Uterus (tissue), 4 donors: ENCODE data around the gene ANKRD44. TPM values are rescaled to one million over a fixed set of nuclear protein-coding genes. Genes with fewer than 3 reads are reported as not detected.

Experiments
- DNase-seq, 2 donors: peaks; one replicate each; pipeline ENCODE4 v3.0.0-alpha.2; 2019 to 2020
- H3K27ac ChIP-seq, 2 donors: fragments of 200-600 bp; sonication (generic); 1 replicate in 1 of 2; 2 replicates in 1 of 2; pipeline ENCODE4 v1.5.1; 2016 to 2018
- H3K27me3 ChIP-seq, 2 donors: fragments of 200-600 bp; sonication (generic); one replicate each; pipeline ENCODE4 v1.5.1; 2018 to 2019; ENCODE audit warnings: control low read depth in 1 of 2
- H3K36me3 ChIP-seq, 2 donors: fragments of 200-600 bp; sonication (generic); one replicate each; pipeline ENCODE4 v1.5.1; 2019; ENCODE audit warnings: control low read depth in 1 of 2
- H3K4me1 ChIP-seq, 2 donors: fragments of 200-600 bp; sonication (generic); one replicate each; pipeline ENCODE4 v1.5.1; 2018 to 2019; ENCODE audit warnings: control low read depth in 1 of 2
- H3K4me3 ChIP-seq, 2 donors: fragments of 200-600 bp; sonication (generic); 1 replicate in 1 of 2; 2 replicates in 1 of 2; pipeline ENCODE4 v1.5.1; 2018 to 2019; ENCODE audit warnings: mild to moderate bottlenecking in 1 of 2
- H3K9me3 ChIP-seq, 2 donors: fragments of 200-600 bp; sonication (generic); one replicate each; pipeline ENCODE4 v1.5.1; 2019; ENCODE audit warnings: control low read depth in 1 of 2
- CTCF ChIP-seq, 4 experiments: fragments of 200-600 bp in 2 of 4; fragments of 450-650 bp in 2 of 4; sonication (generic) in 2 of 4; IDR thresholded peaks; one replicate each; pipeline ENCODE4 v1.5.1; 2016 to 2019; ENCODE audit warnings: antibody characterized with exemption in 4 of 4, mild to moderate bottlenecking in 2 of 4, moderate library complexity in 1 of 4
- POLR2A ChIP-seq, 2 donors: fragments of 450-650 bp; IDR thresholded peaks; one replicate each; pipeline ENCODE4 v1.6.1; 2016; ENCODE audit warnings: antibody characterized with exemption in 2 of 2, mild to moderate bottlenecking in 1 of 2, moderate library complexity in 1 of 2
- intact Hi-C: fragments of 100-400 bp; cut with DNase I; formaldehyde crosslinking; loops from one replicate; pipeline ENCODE4 v1.15.1; 2023; ENCODE audit warnings: low total_unique reads
- total RNA-seq, 4 donors: library from RNA; depleted of rRNA in 3 of 4; stranded (reverse); fragments of >200 nt in 3 of 4; gene quantifications; one replicate each; pipeline versions ENCODE4 v1.1.0 to v1.2.4, GENCODE V29; 2014 to 2023
- donor health status: DM: yes; HTN: yes; CAD: no.

ANKRD44 gene
- total RNA-seq, 4 donors from 2014 or later = 14.4 to 71.5 (median 23.2) TPM

- TF ChIP-seq POLR2A (IDR thresholded peaks at IDR 0.05) (no peak), CTCF (IDR thresholded peaks at IDR 0.05) (no peak)
- peak overlapping the region; percentile 57 to 69 for H3K27ac ChIP-seq
- DNase-seq = no peak
- no peaks in the 10 kb centered on the region for H3K9me3 ChIP-seq
- H3K27me3 ChIP-seq = no peaks in the 10 kb centered on the region
- intact Hi-C loops = no loop called here
- no peaks in the 10 kb centered on the region for H3K36me3 ChIP-seq
- no peak overlapping the region for H3K4me3 ChIP-seq
- H3K4me1 ChIP-seq = no peaks in the 10 kb centered on the region
Measured at GRCh38 chr2:197089655-197090054, 220.9 kb downstream of the ANKRD44 start.

- H3K27ac ChIP-seq = peak overlapping the region; percentile 57 to 69
- H3K36me3 ChIP-seq = no peaks in the 10 kb centered on the region
- no peaks in the 10 kb centered on the region for H3K4me1 ChIP-seq
- H3K9me3 ChIP-seq = no peaks in the 10 kb centered on the region
- H3K4me3 ChIP-seq = no peak overlapping the region
- no peak for TF ChIP-seq CTCF (IDR thresholded peaks at IDR 0.05)
- TF ChIP-seq POLR2A (IDR thresholded peaks at IDR 0.05) = no peak
- H3K27me3 ChIP-seq = no peaks in the 10 kb centered on the region
- intact Hi-C loops = no loop called here
- no peak for DNase-seq
Measured at GRCh38 chr2:197088694-197089093, 221.9 kb downstream of the ANKRD44 start.

- no peaks in the 10 kb centered on the region for H3K27me3 ChIP-seq
- TF ChIP-seq POLR2A (IDR thresholded peaks at IDR 0.05) = no peak
- TF ChIP-seq CTCF (IDR thresholded peaks at IDR 0.05) = no peak
- DNase-seq = no peak
- no peaks in the 10 kb centered on the region for H3K36me3 ChIP-seq
- H3K27ac ChIP-seq = peak overlapping the region in 1 of 2 donors; percentile 69
- no peaks in the 10 kb centered on the region for H3K9me3 ChIP-seq
- H3K4me1 ChIP-seq = no peaks in the 10 kb centered on the region
- H3K4me3 ChIP-seq = no peak overlapping the region
- intact Hi-C loops = no loop called here
Measured at GRCh38 chr2:197086500-197086899, 224.1 kb downstream of the ANKRD44 start.

- peak overlapping the region in 1 of 2 donors; percentile 69 for H3K27ac ChIP-seq
- no peaks in the 10 kb centered on the region for H3K27me3 ChIP-seq
- no peak for DNase-seq
- H3K36me3 ChIP-seq = no peaks in the 10 kb centered on the region
- H3K9me3 ChIP-seq = no peaks in the 10 kb centered on the region
- no peak overlapping the region for H3K4me3 ChIP-seq
- TF ChIP-seq CTCF (IDR thresholded peaks at IDR 0.05) = no peak
- TF ChIP-seq POLR2A (IDR thresholded peaks at IDR 0.05) = no peak
- peaks cover 0 to 8% of the 10 kb centered on the region in 2 donors for H3K4me1 ChIP-seq
- intact Hi-C loops = no loop called here
Measured at GRCh38 chr2:197085665-197086064, 224.9 kb downstream of the ANKRD44 start.

GRCh38 chr2:197081294-197081693 is 229.3 kb downstream of the ANKRD44 start:
- TF ChIP-seq CTCF (IDR thresholded peaks at IDR 0.05) (no peak), POLR2A (IDR thresholded peaks at IDR 0.05) (no peak)
- Histone ChIP-seq H3K36me3 (no peaks in the 10 kb centered on the region), H3K4me1 (peaks cover 0 to 15% of the 10 kb centered on the region in 2 donors), H3K4me3 (no peak overlapping the region), H3K27me3 (no peaks in the 10 kb centered on the region), H3K27ac (peak overlapping the region; percentile 75 to 78), H3K9me3 (no peaks in the 10 kb centered on the region)
- intact Hi-C loops = no loop called here
- DNase-seq = no peak
